IMR-90 (cell line): ENCODE data around the gene STAT1. TPM values are rescaled to one million over a fixed set of nuclear protein-coding genes. Genes with fewer than 3 reads are reported as not detected.

Source experiments
- ATAC-seq: fragments of 200-7000 bp; cut with Tn5 transposase; 2 replicates; pipeline ENCODE4 v1.9.1; 2020; ENCODE audit warnings: low read depth, mild to moderate bottlenecking, moderate library complexity
- Bru-seq: library from RNA; stranded (reverse); fragments of 400-500 nt; gene quantifications from one replicate; lab custom pipeline; 2021; lab: Mats Ljungman, UMichigan
- BruChase-seq, 2 experiments: library from RNA; stranded (reverse); fragments of 400-500 nt; gene quantifications; one replicate each; lab custom pipeline; 2021; lab: Mats Ljungman, UMichigan
- BruUV-seq: library from RNA; stranded (reverse); fragments of 400-500 nt; replicated peaks from 2 replicates; lab custom pipeline; 2021; lab: Mats Ljungman, UMichigan
- CTCF ChIA-PET: fragments of 300-600 bp; formaldehyde crosslinking; extraction: SDS; loops from one replicate; lab custom pipeline; 2021; ENCODE audit warnings: antibody characterized with exemption; lab: Yijun Ruan, JAX
- POLR2A ChIA-PET: fragments of 300-600 bp; sonication (Branson Sonifier 250); formaldehyde crosslinking; loops from one replicate; lab custom pipeline; 2022; ENCODE audit warnings: antibody characterized with exemption; ENCODE audit not compliant: unreplicated experiment; lab: Charles Lee
- DNase-seq: peaks from one replicate; pipeline ENCODE4 v3.0.0; 2013
- H2AFZ ChIP-seq: replicated peaks from 2 replicates; pipeline ENCODE3; 2013; ENCODE audit warnings: low read length, mild to moderate bottlenecking; ENCODE audit not compliant: poor library complexity
- H2AK5ac ChIP-seq: 2 replicates; pipeline ENCODE4 v1.6.1; 2013; ENCODE audit warnings: low read depth, low read length, inconsistent platforms
- H2AK9ac ChIP-seq: replicated peaks from 2 replicates; pipeline ENCODE3; 2013; ENCODE audit warnings: mild to moderate bottlenecking, low read depth, low read length, moderate library complexity; ENCODE audit not compliant: poor library complexity
- H2BK120ac ChIP-seq: 2 replicates; pipeline ENCODE4 v1.6.1; 2013; ENCODE audit warnings: low read depth, low read length, inconsistent platforms
- H2BK15ac ChIP-seq: 3 replicates; pipeline ENCODE4 v1.6.1; 2013; ENCODE audit warnings: low read depth, low read length, inconsistent platforms
- H2BK20ac ChIP-seq: 2 replicates; pipeline ENCODE4 v1.6.1; 2013; ENCODE audit warnings: low read depth, mild to moderate bottlenecking, inconsistent platforms, low read length, moderate library complexity
- H2BK5ac ChIP-seq: 2 replicates; pipeline ENCODE4 v1.6.1; 2013; ENCODE audit warnings: mild to moderate bottlenecking, low read depth, low read length, inconsistent platforms; ENCODE audit not compliant: poor library complexity, severe bottlenecking
- H3K14ac ChIP-seq: replicated peaks from 2 replicates; pipeline ENCODE4 v1.6.1; 2013; ENCODE audit warnings: low read depth, low read length, inconsistent platforms
- H3K18ac ChIP-seq: 2 replicates; pipeline ENCODE4 v1.6.1; 2013; ENCODE audit warnings: low read depth, low read length, control low read depth
- H3K23ac ChIP-seq: 2 replicates; pipeline ENCODE4 v1.6.1; 2013; ENCODE audit warnings: low read depth, low read length, inconsistent platforms
- H3K27ac ChIP-seq: 2 replicates; pipeline ENCODE4 v1.5.1; 2013; ENCODE audit warnings: mild to moderate bottlenecking, control low read depth, low read length; ENCODE audit not compliant: insufficient read depth
- H3K27me3 ChIP-seq: 2 replicates; pipeline ENCODE4 v1.6.1; 2013; ENCODE audit warnings: low read length; ENCODE audit not compliant: control insufficient read depth, insufficient read depth
- H3K36me3 ChIP-seq: 2 replicates; pipeline ENCODE4 v1.6.1; 2013; ENCODE audit warnings: low read length, mixed read lengths; ENCODE audit not compliant: control insufficient read depth, insufficient read depth
- H3K4ac ChIP-seq: 2 replicates; pipeline ENCODE4 v1.6.1; 2013; ENCODE audit warnings: low read depth, low read length, inconsistent platforms
- H3K4me1 ChIP-seq: 2 replicates; pipeline ENCODE4 v1.6.1; 2013; ENCODE audit warnings: low read length, mixed read lengths; ENCODE audit not compliant: control insufficient read depth, insufficient read depth
- H3K4me2 ChIP-seq: 2 replicates; pipeline ENCODE4 v1.6.1; 2013; ENCODE audit warnings: low read depth, mild to moderate bottlenecking, control low read depth, low read length, moderate library complexity
- H3K4me3 ChIP-seq: 2 replicates; pipeline ENCODE4 v1.5.1; 2013; ENCODE audit warnings: low read depth, mild to moderate bottlenecking, control low read depth, low read length, moderate library complexity; ENCODE audit not compliant: insufficient read depth
- H3K56ac ChIP-seq: 2 replicates; pipeline ENCODE4 v1.6.1; 2013; ENCODE audit warnings: low read length, inconsistent platforms; ENCODE audit not compliant: insufficient read depth; ENCODE audit errors: extremely low read depth
- H3K79me1 ChIP-seq, 2 experiments: 2 replicates each; pipeline ENCODE4 v1.6.1; 2013; ENCODE audit warnings: low read length in 2 of 2, inconsistent platforms in 1 of 2, low read depth in 1 of 2
- H3K9ac ChIP-seq: 2 replicates; pipeline ENCODE4 v1.6.1; 2013; ENCODE audit warnings: low read depth, low read length, control low read depth
- H3K9me1 ChIP-seq: 2 replicates; pipeline ENCODE4 v1.6.1; 2013; ENCODE audit warnings: low read length, inconsistent platforms; ENCODE audit not compliant: insufficient read depth
- H3K9me3 ChIP-seq: 2 replicates; pipeline ENCODE4 v1.6.1; 2013; ENCODE audit warnings: low read length; ENCODE audit not compliant: control insufficient read depth, insufficient read depth
- H4K20me1 ChIP-seq: 2 replicates; pipeline ENCODE4 v1.6.1; 2013; ENCODE audit warnings: low read length, inconsistent platforms; ENCODE audit not compliant: insufficient read depth
- H4K5ac ChIP-seq: 2 replicates; pipeline ENCODE4 v1.6.1; 2013; ENCODE audit warnings: mild to moderate bottlenecking, low read depth, low read length, control low read depth
- H4K8ac ChIP-seq, 2 experiments: 2 replicates each; pipeline ENCODE4 v1.6.1; 2013; ENCODE audit warnings: low read depth in 2 of 2, low read length in 2 of 2, control low read depth in 1 of 2, inconsistent platforms in 1 of 2
- H4K91ac ChIP-seq: 2 replicates; pipeline ENCODE4 v1.6.1; 2013; ENCODE audit warnings: low read depth, low read length, inconsistent platforms; ENCODE audit not compliant: insufficient read depth
- BHLHE40 ChIP-seq: fragments of 150-350 bp; IDR thresholded peaks from 2 replicates; pipeline ENCODE4 v1.6.1; 2016; ENCODE audit warnings: mild to moderate bottlenecking, low read depth, low read length
- CEBPB ChIP-seq: IDR thresholded peaks from 2 replicates; pipeline ENCODE4 v1.6.1; 2012; ENCODE audit warnings: low read depth, low read length, improper control_type of control experiment
- CHD1 ChIP-seq: IDR thresholded peaks from 2 replicates; pipeline ENCODE4 v1.6.1; 2012; ENCODE audit warnings: low read depth, low read length, improper control_type of control experiment
- ELK1 ChIP-seq: fragments of 150-350 bp; IDR thresholded peaks from 2 replicates; pipeline ENCODE4 v1.6.1; 2016; ENCODE audit warnings: low read depth, mild to moderate bottlenecking, low read length, moderate library complexity, borderline replicate concordance
- FOS ChIP-seq: fragments of 150-350 bp; IDR thresholded peaks from 2 replicates; pipeline ENCODE4 v1.6.1; 2016; ENCODE audit warnings: low read depth, low read length
- MAFK ChIP-seq: IDR thresholded peaks from 2 replicates; pipeline ENCODE4 v1.6.1; 2012; ENCODE audit warnings: low read depth, low read length, improper control_type of control experiment
- MXI1 ChIP-seq: IDR thresholded peaks from 2 replicates; pipeline ENCODE4 v1.6.1; 2012; ENCODE audit warnings: low read depth, mild to moderate bottlenecking, low read length, moderate library complexity, borderline replicate concordance
- NFE2L2 ChIP-seq: fragments of 150-350 bp; IDR thresholded peaks from 2 replicates; pipeline ENCODE4 v1.6.1; 2016; ENCODE audit warnings: low read depth, mild to moderate bottlenecking, low read length
- POLR2A ChIP-seq: IDR thresholded peaks from 2 replicates; pipeline ENCODE4 v1.6.1; 2012; ENCODE audit warnings: mild to moderate bottlenecking, low read depth, low read length
- RCOR1 ChIP-seq: IDR thresholded peaks from 2 replicates; pipeline ENCODE4 v1.6.1; 2012; ENCODE audit warnings: mild to moderate bottlenecking, low read length, improper control_type of control experiment; ENCODE audit not compliant: insufficient replicate concordance
- RFX5 ChIP-seq: IDR thresholded peaks from 2 replicates; pipeline ENCODE4 v1.8.0; 2012; ENCODE audit warnings: low read depth, mild to moderate bottlenecking, low read length, moderate library complexity
- WGBS, 2 experiments: methylation state at CpG; one replicate each; pipeline versions ENCODE4 v1.1.5 to v1.1.7; 2013; ENCODE audit warnings: missing lambda C conversion rate in 2 of 2; ENCODE audit not compliant: insufficient read length in 1 of 2; ENCODE audit errors: extremely low coverage in 2 of 2; 5-methylcytosine and 5-hydroxymethylcytosine counted together
- dilution Hi-C: fragments of 300-500 bp; cut with HindIII; formaldehyde crosslinking; loops from one replicate; pipeline ENCODE4 v1.14.3; 2018; ENCODE audit warnings: low sequenced_read_pairs; ENCODE audit not compliant: unreplicated experiment
- in situ Hi-C: fragments of 300-500 bp; cut with MboI; formaldehyde crosslinking; loops from 3 replicates; pipeline ENCODE4 v1.14.3; 2019; ENCODE audit warnings: low sequenced_read_pairs, inconsistent platforms, mixed read lengths
- intact Hi-C: fragments of 100-400 bp; cut with micrococcal nuclease; formaldehyde crosslinking; loops from 2 replicates; pipeline ENCODE4 v1.10.0; 2022
- long read RNA-seq: library from polyadenylated mRNA; unstranded; transcript quantifications from one replicate; pipeline ENCODE4 v2.0.0, GENCODE V29; 2021; ENCODE audit not compliant: unreplicated experiment
- polyA plus RNA-seq, 3 experiments: library from polyadenylated mRNA; depleted of rRNA; stranded (reverse); fragments of >200 nt; gene quantifications; 2 replicates each; pipeline ENCODE4 v1.2.3, GENCODE V29; 2012; ENCODE audit warnings: low replicate concordance in 1 of 3
- total RNA-seq: library from RNA; depleted of rRNA; stranded (reverse); fragments of >200 nt; gene quantifications from 2 replicates; pipeline ENCODE4 v1.2.3, GENCODE V29; 2012; rRNA removed
- TF ChIP-seq, protein P1 (sequence below): fragments of 150-350 bp; IDR thresholded peaks from 2 replicates; pipeline ENCODE4 v1.6.1; 2017; ENCODE audit warnings: mild to moderate bottlenecking, antibody characterized with exemption, low read length, low read depth

Gene STAT1
- total RNA-seq (67.9 and 80.3 TPM in 2 replicates), polyA plus RNA-seq (2012; rRNA removed) (42.6 and 43.2 TPM in 2 replicates), Bru-seq, nascent RNA (percentile 99 among the genes with signal in this experiment), BruChase-seq, experiment 1, labeled RNA remaining after a 6-hour chase (percentile 98 among the genes with signal in this experiment), BruChase-seq, experiment 2, labeled RNA remaining after a 2-hour chase (percentile 97 among the genes with signal in this experiment)
- 17.3 and 19.3 TPM in 2 replicates for polyA plus RNA-seq (2012; cell fraction: cytosol; rRNA removed)
- 17.0 and 40.3 TPM in 2 replicates for polyA plus RNA-seq (2012; cell fraction: nucleus; rRNA removed; ENCODE audit: low replicate concordance)
- long read RNA-seq, full-length matches to known transcripts = 667 of 881 reads
- long read RNA-seq, partial matches to known transcripts = 163 of 881 reads
- long read RNA-seq, other reads (novel, unspliced or antisense) = 51 of 881 reads

DNA sequence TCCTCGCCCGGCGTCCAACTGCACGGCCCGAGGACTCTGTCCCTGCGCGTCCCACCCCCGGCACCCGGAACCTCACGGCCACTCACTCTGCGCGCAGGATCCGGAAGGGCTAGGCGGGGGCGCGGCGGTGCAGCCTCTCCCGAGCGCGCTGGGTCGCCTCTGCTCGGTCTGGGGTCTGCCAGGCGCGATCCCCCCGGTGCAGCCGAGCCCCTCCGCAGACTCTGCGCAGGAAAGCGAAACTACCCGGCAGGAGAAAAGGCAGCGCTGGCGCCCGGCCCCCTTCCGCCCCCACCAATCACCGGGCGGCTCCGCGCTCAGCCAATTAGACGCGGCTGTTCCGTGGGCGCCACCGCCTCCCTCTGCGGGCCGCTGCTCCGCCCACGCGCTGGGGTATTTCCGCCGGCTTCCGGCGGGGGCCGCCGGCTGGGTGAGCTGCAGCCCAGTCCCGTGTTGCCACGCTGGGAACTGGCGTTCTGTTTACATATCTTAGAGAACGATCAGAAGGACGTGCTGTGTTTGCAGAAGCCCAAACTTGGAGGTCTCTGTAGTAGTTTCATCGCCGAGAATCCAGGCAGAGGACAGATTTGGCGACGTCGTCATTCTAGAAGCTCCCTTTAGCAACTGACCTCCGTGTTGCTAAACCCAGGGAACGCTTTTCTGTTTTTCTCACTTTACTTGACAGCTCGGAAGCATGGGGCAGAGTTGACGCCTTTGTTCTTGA is at the start of gene STAT1:
STAT1 (minus strand) TSS at position 240 of the 721 bp plus-strand sequence. CDS start 4,168 bp downstream, outside the sequence.
- Histone ChIP-seq H3K27ac (peak within 1 kb of the TSS; percentile 82), H4K20me1 (peaks cover 15% of the 10 kb centered on the region; the same call in 1 of the 2 replicates), H3K9me1 (peaks cover 22% of the 10 kb centered on the region), H2AFZ (peak within 1 kb of the TSS; percentile 93), H3K9ac (peak within 1 kb of the TSS; percentile 87), H3K23ac (peak within 1 kb of the TSS; percentile 98), H2AK5ac (peak within 1 kb of the TSS; percentile 93), H3K79me1 (peaks cover 23 to 44% of the 10 kb centered on the region in 2 experiments), H3K36me3 (peaks cover 7% of the 10 kb centered on the region; the same call in 1 of the 2 replicates), H2AK9ac (peak within 1 kb of the TSS; percentile 93), H3K18ac (peak within 1 kb of the TSS; percentile 72), H2BK15ac (peak within 1 kb of the TSS; percentile 97), H3K4me3 (peak within 1 kb of the TSS; percentile 82), H4K5ac (peak within 1 kb of the TSS; percentile 88), H4K91ac (peak within 1 kb of the TSS; percentile 97), H3K27me3 (no peaks in the 10 kb centered on the region), H3K4ac (peak within 1 kb of the TSS; percentile 93), H2BK120ac (peak within 1 kb of the TSS; percentile 96), H3K4me1 (peaks cover 12% of the 10 kb centered on the region), H3K9me3 (no peaks in the 10 kb centered on the region), H2BK5ac (peak within 1 kb of the TSS; percentile 83), H2BK20ac (peak within 1 kb of the TSS; percentile 92), H4K8ac (peak within 1 kb of the TSS; percentile 97), H3K14ac (peak within 1 kb of the TSS; percentile 97), H3K4me2 (peak within 1 kb of the TSS; percentile 92), H3K56ac (peak within 1 kb of the TSS; percentile 98)
- BruUV-seq = no TSS peak
- ChIA-PET POLR2A (interaction anchor here (0.7 kb wide), 1 partner anchor 683 kb away, joined by 3 read pairs; no protein-coding TSS in a partner anchor), CTCF (no interaction called here)
- in situ Hi-C loops = no loop called here
- dilution Hi-C loops = no loop called here
- peak; percentile 94 for ATAC-seq
- 0% methylated on average over 48 of the region's 68 CpGs; no CpG with 5 or more reads in 1 of the 2 experiments for WGBS, 2 experiments
- DNase-seq = peak; percentile 93
- intact Hi-C loops = loop anchor here (1.0 to 5.0 kb wide), 2 partner anchors 33 to 141 kb away; no protein-coding TSS in a partner anchor
- TF ChIP-seq POLR2A (peak; percentile 96), RCOR1 (no peak), MXI1 (peak; percentile 49; the same call in 1 of the 2 replicates), NFE2L2 (no peak), RFX5 (no peak), ELK1 (no peak), FOS (peak; percentile 39), CEBPB (no peak), CHD1 (no peak), BHLHE40 (peak; percentile 97), MAFK (no peak)
- TF ChIP-seq, protein P1, sequence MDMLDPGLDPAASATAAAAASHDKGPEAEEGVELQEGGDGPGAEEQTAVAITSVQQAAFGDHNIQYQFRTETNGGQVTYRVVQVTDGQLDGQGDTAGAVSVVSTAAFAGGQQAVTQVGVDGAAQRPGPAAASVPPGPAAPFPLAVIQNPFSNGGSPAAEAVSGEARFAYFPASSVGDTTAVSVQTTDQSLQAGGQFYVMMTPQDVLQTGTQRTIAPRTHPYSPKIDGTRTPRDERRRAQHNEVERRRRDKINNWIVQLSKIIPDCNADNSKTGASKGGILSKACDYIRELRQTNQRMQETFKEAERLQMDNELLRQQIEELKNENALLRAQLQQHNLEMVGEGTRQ = peak; percentile 53
